ENCODE results near the gene BTLA.
"Not testable (repeated sequence)": the region's sequence is repeated elsewhere in the genome, so short reads cannot be mapped to it uniquely, and the experiment has no call there.

The BTLA gene, protein sequence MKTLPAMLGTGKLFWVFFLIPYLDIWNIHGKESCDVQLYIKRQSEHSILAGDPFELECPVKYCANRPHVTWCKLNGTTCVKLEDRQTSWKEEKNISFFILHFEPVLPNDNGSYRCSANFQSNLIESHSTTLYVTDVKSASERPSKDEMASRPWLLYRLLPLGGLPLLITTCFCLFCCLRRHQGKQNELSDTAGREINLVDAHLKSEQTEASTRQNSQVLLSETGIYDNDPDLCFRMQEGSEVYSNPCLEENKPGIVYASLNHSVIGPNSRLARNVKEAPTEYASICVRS

DNA sequence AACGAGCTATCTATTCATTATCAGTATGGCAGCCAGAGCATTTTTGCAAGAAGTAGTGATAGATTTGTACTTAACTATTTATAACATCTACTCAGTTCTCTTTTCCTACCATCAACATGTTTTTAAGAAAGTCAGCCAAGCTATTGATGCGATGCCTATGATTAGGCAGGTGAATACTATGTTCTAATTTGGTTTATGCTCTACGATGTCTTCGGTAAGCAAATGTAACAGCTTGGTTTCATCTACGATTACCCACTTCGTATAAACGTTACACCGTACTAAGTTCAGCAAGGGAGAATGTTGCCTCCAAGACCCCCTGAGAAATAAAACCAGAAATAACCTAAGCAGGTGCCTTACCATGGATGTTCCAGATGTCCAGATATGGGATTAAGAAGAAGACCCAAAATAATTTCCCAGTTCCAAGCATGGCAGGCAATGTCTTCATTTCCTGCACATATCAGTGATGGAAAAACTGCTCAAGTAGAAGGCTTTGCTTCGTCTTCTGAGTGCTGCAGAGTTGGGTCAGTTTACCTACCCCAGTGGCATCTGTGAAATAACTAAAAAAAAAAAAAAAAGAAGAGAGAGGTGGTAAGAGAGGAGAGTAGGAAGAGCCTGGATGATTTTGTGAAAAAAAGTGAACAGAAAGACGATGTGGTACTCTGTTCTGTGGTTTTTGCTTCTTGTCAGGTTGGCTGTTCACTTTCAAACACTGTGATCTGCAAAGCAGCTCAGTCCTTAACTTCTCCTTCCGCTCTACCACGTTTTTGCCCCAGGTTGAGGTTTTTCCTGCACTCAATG is at the start of gene BTLA:
Gene BTLA (minus strand): TSS at position 559 of the 798 bp plus-strand sequence. CDS start 114 bp downstream, at position 445.
- DNase-seq = no peak

DNA sequence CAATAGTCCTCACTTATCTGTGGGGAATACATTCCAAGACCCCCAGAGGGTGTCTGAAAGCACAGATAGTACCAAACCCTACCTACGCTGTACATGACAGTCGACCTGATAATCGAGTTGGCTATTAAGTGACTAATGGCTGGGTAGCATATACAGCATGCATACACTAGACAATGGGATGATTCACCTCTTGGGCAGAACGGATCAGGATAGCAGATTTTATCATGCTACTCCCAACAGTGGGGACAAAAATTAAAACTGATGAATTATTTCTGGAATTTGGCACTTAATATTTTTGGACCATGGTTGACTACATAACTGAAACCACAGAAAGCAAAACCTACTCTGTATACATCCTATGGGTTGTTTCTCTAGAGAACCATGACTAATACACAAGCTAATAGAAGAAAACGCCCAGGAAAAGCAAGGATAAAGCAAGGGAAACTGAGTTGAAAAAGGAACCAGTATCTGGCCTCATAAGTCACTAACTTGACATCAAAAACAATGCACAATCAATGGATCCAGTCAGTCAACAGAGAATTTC is 47.0 kb upstream of the BTLA start:
- no peak for DNase-seq

DNA sequence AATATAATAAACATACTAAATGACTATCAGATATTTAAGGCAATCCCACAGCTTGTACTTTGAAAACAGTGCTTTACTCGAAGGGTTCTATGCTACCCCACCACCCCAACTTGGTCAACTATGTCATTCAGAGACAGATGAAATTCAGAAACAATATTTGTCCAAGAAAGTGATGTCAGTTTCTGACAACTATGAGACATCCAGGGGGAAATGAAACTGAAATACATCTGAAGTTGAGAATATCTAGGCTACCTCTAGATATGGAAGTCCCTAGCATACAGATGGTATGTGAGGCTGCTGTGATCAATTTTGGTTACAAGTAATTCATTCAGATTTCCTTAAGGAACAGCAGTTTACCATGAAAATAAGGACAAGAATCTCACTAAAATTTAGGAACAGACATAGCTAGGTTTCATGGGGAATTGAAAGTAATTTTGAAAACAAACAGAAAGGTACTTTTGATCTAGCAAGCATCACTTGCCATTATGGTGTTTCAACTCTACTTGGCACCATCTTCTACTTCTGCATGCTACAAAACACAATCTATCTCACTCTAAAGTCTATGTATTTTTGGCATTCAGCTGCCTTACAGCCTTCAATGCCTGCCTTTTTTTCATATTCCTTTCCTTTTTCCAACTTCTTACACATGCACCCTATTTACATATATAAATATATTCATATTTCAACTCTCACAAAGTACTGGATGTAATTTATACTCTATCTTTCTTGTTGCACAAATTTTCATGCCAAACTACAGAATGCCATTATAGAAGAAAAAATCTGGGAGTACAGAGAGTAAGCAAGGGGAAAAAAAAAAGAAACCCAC is 40.8 kb upstream of the BTLA start:
- DNase-seq = no peak

DNA sequence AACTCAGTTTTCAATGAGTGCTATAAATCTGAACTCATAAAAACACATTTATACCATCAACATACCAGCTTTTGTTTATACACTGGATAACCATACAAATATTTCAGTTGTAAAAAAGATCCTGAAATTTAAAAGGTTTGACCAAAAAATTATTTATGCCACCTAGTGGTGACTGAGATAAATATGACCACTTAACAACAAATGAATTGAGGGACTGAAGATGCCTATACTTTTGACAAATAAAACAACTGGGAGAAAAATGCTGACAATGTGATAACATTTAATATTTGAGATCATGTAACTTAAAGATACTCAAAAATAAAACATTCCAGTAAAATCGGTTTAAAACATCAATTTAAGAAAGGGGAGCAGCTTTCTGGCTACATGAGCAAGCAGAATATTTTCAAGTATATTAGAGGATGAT is 32.1 kb upstream of the BTLA start:
- no peak for DNase-seq

DNA sequence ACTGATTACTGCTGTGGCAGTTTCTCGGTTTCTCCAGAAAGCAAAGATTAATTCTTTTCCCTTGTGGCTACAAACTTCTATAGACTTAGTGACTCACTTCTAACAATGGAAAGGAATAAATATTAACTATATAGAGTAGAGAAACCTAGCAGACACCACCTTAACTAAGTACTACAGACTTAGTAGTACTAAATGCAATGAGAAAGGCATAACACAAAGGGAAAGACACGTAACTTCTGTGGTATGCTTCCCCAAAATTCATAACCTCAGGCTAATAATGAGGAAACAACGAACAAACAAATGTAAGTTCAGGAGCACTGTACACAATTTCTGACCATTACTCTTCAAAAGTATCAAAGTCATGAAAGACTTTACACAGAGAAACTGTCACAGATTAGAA is 31.3 kb upstream of the BTLA start:
- DNase-seq = no peak

DNA sequence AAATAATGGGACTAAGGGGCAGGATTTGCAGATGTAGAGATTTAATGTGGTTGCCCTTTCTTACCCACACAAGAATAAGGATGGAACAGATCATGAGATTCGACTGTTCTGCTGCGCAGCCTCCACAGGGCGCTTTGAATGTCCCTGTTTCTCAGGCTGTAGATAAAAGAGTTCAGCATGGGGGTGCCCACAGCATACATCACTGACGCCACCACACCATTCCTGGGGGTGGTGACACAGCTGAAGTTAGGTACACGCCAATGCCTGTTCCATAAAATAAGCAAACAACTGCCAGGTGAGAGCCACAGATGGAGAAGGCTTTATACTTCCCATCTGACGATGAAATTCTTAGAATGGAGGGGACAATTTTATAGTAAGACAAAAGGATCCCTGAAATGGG is 24.9 kb upstream of the BTLA start:
- DNase-seq = not testable (repeated sequence)

DNA sequence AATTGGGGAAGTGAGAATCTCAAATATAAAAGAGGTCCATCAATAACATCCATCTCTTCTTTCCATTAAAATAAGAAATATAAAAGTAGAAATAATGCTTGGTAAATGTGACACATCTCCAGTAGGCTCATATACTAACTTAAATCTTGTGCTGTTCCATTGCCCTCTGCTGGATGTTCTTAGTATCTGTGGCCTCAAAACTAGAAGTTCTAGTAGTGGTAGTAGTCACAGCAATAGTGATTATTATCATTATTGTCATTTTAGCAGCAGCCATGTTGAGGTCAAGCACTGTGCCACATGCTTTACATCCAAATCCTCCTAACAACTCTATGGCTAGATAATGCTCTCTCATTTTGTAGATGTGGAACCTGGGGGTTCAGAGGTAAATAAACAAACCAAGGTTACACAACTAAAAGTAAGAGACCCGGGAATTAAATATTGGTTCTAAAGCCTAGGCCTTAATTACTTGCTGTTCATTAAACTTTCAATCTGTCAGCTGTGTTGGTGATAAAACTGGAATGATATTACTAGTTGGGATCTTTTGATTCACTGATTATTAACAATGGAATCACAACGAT is 20.2 kb upstream of the BTLA start:
- DNase-seq = no peak

DNA sequence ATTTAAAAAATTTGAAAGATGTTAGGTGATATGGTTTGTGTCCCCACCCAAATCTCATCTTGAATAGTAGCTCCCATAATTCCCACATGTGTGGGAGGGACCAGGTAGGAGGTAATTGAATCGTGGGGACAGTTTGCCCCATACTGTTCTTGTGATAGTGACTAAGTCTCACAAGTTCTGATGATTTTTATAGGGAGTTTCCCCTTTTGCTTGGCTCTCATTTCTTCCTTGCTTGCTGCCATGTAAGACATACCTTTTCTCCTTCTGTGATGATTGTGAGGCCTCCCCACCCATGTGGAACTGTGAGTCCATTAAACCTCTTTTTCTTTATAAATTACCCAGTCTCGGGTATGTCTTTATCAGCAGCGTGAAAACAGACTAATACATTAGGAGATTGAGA is 19.7 kb upstream of the BTLA start:
- DNase-seq = not testable (repeated sequence)

DNA sequence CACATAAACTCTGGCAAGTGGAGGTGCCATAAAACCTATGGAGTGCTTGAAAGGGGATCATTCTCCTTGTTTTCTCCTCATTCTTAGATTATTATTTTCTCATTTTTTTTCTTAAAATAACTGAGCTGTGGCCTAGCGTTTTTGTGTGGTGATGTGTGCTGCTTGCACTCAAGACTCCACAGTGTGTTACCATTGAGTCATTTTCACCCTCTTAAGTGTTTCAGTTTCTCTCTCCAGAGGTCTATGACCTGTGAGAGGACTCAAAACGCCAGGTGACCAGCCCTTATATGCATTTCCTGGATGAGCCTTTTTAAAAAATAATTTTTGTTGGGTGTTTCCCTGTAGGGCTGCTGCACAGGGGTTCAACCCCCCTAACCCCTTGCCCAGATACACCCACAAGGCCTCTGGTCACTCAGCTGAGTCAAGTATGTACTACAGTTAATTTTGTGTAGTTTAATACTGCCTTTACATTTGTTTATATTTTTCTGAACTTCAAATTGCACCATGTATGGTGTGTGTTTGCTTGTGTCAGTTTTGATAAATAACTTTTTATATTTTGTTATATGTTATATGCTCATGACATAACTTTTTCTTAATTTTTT is 15.4 kb upstream of the BTLA start:
- DNase-seq = no peak

DNA sequence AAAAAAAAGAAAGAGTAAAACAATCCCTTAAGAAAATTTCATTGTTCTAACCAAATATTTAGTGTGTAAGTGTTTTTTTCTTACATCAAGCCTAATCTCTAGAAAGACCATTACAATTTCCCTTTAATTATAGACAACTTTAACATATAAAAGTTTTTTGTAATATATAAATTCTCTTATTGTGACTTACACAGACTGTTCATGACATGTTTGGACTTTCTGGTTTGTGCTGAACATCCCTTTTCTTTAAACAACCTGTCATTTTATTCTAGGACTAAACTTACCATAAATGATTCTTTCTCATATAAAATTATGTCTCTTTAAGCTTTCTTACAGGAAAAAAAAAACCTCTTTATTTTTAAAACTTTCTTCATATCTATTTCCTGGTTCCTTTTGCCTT is 13.0 kb upstream of the BTLA start:
- DNase-seq = no peak

DNA sequence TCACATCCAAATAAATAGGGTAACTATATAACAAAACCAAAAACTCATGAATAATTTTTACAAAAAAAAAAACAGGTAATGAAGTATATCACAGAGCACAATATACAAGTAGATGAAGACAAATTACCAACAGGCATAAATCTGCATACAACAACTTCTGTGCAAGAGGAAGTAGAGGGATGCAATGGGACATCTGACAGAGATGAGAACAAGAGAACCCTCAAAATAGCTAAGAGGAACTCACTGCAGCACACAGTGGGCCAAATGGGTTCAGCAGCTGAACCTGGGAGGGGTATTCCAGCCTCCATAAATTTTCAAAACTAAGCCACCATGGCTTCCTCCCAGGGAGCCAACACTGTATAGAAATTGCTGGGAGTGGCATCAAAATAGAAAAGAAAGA is 9.6 kb upstream of the BTLA start:
- DNase-seq = no peak

DNA sequence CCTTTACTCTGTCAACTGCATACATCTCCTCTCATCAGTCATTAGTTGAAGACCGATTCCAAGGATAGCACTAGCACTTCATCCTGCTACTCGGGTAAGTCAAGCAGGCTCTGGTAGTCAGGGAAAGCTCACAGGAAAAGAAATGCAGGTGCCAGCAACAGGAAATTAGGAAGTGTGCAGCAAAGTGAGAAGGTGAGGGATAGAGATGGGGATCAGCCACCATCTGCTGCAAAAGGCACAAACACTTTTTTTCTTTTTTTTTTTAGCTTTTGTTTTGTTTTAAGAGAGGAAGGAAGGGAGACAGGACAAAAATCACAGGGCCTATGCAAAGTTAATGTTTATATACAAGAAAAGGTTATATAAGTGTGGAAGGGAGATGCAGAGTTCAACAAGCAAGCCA is 9.0 kb upstream of the BTLA start:
- no peak for DNase-seq

DNA sequence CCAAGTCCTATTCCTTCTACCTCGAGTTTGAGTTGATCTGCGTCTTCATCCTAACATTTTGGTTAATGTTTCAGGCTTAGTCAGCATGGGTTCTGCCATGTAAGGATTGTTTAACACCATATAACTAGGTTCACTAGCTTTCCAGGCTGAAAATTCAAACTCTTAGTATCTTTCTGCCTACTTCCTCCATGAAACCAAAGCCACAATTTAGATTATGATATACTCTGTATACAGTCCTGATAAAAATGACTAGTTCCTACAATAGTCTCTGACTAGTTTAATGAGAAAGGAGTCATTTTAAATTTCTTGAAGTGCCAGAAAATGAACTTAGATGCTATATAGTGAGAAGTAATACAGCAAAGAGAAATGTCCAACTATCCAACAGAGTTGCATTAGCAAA is 6.6 kb upstream of the BTLA start:
- no peak for DNase-seq

DNA sequence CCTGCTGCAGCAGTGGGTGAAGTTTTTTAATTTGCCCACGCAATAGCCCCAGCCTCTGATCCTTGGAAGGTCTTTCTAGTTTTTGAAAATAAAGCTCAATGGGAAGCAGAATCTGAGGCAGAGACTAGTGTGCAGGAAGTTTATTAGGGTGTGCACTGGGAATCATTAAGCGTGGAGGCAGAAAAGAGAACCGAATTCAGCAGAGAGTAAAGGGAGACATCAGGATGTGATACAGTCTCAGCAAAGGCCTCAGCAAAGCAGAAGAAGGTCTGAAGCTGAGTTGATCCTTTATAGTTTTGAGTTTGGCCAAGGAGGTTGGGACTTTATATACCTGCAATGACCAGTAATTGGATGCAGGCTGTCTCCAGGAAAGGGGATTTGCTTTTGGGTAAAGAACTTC is 4.9 kb upstream of the BTLA start:
- DNase-seq = no peak

DNA sequence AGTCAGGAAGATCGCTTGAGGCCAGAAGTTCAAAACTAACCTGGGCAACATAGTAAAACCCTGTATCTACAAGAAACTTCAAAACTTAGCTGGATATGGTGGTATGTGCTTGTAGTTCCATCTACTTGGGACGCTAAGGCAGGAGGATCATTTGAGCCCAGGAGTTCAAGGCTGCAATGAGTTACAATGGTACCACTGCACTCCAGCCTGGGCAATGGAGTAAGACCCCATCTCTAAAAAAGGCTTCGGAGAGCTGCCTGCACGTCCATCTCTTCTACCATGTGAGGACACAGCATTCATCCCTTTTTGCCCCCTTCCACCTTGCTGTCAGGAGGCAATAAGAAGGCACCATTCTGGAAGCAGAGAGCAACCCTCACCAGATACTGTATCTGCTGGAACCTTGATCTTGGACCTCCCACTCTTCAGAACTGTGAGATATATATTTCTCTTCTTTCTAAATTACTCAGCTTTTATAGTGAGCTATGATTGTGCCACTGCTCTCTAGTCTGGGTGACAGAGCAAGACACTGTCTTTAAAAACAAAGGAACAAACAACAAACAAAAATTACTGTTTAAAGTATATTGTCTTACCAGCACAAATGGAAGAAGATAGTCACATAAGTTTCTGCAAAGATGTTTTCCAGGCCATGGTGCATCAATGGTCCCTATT is 4.2 kb upstream of the BTLA start:
- DNase-seq = no peak

DNA sequence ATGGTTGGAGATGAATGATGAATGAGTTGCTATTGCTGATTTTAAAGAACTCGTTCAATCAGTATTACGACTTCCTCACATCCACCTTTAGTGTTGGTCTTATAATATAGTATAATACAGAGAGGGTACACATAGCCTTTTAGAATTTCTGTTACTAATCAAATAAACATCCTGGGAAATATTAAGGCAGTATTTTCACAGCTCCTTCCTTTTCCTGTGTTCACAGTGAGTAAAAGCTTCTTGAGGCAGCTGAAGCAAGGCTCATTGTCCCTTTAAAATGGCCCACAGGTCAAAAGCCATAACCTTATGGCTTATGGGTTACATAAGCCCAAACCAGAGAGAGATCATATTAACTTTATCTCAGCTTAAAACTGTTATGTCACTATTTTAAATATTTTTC is 1.3 kb upstream of the BTLA start:
- no peak for DNase-seq

DNA sequence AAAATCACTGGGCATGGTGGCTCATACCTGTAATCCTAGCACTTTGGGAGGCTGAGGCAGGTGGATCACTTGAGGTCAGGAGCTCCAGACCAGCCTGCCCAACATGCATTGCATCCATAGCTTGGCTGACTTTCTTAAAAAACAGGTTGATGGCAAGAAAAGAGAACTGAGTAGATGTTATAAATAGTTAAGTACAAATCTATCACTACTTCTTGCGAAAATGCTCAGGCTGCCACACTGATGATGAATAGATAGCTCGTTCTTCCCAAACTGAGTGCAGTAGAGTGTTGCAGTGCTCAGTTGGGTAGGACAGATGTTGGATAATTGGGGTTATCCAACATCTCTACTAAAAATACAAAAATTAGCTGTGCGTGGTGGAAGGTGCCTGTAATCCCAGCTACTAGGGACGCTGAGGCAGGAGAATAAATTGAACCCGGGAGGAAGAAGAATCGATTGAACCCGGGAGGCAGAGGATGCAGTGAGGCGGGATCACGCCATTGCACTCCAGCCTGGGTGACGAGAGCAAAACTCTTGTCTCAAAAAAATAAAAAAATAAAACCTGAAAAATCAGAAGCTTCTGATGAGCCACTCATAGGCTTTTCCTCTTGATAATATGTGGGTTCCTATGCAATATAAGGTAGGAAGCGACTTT is 1.2 kb downstream of the BTLA start:
- no peak for DNase-seq

DNA sequence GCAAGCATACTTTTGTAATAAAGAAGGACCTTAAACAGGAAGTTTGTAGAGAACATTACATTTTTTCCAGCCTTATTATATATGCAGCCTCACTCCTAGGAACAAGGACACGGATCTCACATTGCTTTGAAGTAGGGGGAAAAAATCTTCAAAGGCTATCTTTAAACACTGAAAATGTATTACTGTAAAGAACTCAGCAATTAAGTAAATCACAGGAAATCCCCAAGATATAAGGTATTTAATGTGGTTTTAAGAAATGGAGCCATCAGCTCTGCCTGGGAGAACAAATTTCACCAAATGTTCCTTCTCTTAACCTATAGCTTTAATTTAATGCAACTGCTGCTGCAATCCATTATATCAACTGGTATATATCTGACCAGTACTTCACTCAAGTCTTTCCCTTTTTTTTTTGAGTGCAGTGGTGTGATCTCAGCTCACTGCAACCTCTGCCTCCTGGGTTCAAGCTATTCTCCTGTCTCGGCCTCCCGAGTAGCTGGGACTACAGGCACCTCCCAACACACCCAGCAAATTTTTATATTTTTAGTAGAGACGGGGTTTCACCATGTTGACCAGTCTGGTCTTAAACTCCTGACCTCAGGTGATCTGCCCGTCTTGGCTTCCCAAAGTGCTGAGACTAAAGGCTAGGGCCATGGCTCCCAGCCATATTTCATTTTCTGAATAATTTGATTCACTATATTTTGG is 2.8 kb downstream of the BTLA start:
- DNase-seq = no peak

DNA sequence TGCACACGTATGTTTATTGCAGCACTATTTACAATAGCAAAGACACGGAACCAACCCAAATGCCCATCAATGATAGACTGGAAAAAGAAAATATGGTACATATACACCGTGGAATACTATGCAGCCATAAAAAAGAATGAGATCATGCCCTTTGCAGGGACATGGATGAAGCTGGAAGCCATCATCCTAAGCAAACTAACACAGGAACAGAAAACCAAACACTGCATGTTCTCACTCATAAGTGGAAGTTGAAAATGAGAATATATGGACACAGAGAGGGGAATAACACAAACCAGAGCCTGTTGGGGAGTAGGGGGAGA is 4.9 kb downstream of the BTLA start:
- DNase-seq = not testable (repeated sequence)

DNA sequence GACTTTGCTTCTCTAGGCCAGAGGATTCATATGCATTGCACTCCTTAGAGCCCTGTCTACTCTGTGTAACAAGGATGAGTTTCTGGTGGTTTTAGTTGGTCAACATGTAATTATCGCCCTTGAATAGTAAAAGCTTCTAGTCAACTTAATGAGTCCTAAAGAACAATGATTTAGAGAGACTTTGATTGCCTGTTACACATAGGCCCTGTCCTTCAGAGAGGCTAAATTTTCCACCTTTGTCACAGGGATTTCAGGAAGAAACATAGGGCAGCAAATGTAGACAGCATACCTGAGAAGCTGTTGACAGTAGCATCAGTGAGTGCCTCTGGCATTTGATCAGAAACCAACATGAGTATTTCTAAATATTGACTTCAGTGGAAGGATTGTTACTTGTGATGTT is 7.1 kb downstream of the BTLA start:
- DNase-seq = no peak

DNA sequence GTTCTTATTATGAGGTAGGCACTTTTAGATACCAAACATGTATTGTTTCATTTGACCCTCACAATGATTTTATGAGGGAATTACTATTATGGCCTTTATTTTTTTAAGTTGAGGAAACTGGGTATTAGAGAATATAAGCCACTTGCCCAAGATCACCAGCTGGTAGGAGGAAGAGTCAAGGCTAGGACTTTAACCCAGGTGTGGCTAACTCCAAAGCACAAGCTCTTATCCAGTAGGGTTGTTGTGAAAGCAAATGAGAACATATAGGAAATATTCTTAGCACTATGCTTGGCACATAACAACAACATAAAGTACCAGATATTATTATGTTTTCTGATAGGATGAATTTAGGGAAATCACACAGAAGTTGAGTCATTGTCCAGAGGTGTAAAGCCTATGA is 7.9 kb downstream of the BTLA start:
- DNase-seq = no peak

All from T1000 (cell line).